ENCODE results near the gene TRPT1.
A peak's percentile ranks its signal among the peaks of the same experiment; 100 is the strongest.

TRPT1 gene

GRCh38 chr11:64225608-64226506 lies at the start of gene TRPT1, which contains the start of gene NUDT22:
Gene TRPT1, minus strand, starts transcription at chr11:64226186. Its CDS starts 326 bp downstream, at chr11:64225860.
Gene NUDT22, plus strand, starts transcription at chr11:64226274. Its CDS starts 379 bp downstream, at chr11:64226653.
- peak; percentile 95 for DNase-seq (ENCODE audit: low spot score)
- TF ChIP-seq CTCF (IDR thresholded peaks at IDR 0.05; ENCODE audit: extremely low read depth, missing control alignments) = no peak

GRCh38 chr11:64275031-64275800 lies 49.2 kb upstream of the TRPT1 start:
- DNase-seq (ENCODE audit: low spot score) = no peak
- TF ChIP-seq CTCF (IDR thresholded peaks at IDR 0.05; ENCODE audit: extremely low read depth, missing control alignments) = no peak

GRCh38 chr11:64269540-64270220 lies 43.7 kb upstream of the TRPT1 start:
- peak; percentile 92 for DNase-seq (ENCODE audit: low spot score)
- no peak for TF ChIP-seq CTCF (IDR thresholded peaks at IDR 0.05; ENCODE audit: extremely low read depth, missing control alignments)

- no peak for DNase-seq (ENCODE audit: low spot score)
Measured at GRCh38 chr11:64268893-64269539, 43.0 kb upstream of the TRPT1 start.

DNA sequence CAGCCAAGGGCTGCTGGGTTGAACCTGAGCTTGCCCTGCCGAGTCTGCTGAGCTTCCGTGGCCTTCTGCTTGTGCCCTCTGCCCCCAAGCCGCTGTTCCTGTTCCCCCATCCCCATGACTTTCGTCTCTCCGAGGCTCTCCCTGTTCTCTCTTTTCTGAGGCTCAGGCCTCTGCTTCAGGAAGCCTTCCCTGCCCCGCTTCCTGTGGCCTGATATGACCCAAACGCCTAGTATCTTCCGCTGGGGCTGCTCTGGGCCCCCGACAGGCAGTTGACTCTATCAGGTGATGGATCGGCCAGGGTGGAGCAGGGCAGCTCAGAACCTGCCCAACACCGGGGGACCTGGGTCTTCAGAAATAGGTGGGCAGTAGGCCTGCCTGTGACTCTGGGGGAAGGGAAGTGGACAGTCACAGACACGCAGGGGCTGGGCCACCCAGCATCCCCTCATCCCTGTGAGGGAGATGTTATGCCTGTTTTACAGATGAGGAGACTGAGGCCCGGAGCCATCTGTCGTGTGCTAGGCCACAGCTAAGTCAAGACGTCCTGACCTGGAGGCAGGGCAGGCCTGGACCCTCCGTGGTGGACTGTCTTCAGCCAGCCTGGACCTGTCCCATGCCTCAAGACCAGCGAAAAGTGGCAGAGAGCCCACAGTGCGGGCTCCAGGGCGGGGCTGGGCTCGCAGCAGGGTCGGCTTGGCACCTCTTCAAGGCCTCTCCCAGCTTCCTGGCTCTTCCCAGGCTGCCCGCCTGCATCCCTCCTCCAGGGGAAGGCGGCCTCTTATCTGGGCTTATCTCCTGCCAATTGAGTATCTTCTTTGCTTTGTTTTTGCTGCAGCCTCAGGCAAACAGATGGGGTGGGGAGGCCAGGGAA lies 42.3 kb upstream of the TRPT1 start:
- no peak for DNase-seq (ENCODE audit: low spot score)
- TF ChIP-seq CTCF (IDR thresholded peaks at IDR 0.05; ENCODE audit: extremely low read depth, missing control alignments) = no peak

More at GRCh38 chr11:64268893-64269539, 43.0 kb upstream of the TRPT1 start:
- no peak for TF ChIP-seq CTCF (IDR thresholded peaks at IDR 0.05; ENCODE audit: extremely low read depth, missing control alignments)

DNA sequence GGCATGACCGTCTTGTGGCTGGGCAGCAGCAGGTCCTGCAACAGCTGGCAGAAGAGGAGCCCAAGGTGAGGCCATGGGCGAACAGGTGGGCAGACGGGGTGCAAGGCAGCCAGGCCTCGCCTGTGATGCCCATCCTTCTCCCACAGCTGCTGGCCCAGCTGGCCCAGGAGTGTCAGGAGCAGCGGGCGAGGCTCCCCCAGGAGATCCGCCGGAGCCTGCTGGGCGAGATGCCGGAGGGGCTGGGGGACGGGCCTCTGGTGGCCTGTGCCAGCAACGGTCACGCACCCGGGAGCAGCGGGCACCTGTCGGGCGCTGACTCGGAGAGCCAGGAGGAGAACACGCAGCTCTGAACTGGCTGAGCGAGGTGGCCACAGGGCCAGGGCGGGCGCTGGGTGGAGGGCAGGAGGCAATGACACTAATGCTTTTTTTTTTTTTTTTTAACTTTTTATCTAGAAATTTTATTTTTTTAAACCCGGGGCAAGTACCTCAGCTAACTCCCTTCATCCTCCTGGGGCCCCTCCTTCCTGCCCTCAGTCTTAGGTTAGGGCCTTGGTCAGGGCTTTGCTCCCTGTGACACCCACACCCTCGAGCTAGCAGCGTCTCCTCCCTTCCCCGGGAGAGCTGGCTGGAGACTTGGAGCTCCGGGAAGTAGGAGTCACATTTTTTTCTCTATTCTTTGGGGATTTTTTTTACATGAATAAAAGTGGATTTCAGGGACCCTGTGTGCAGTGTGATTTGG lies 41.4 kb upstream of the TRPT1 start:
- TF ChIP-seq CTCF (IDR thresholded peaks at IDR 0.05; ENCODE audit: extremely low read depth, missing control alignments) = no peak
- DNase-seq (ENCODE audit: low spot score) = no peak
